Measurements from ENCODE around the gene NACA. TPM values are rescaled to one million over a fixed set of nuclear protein-coding genes. Genes with fewer than 3 reads are reported as not detected.

NACA gene
- total RNA-seq, 1 experiment from 2014 or later, result 804 TPM

DNA sequence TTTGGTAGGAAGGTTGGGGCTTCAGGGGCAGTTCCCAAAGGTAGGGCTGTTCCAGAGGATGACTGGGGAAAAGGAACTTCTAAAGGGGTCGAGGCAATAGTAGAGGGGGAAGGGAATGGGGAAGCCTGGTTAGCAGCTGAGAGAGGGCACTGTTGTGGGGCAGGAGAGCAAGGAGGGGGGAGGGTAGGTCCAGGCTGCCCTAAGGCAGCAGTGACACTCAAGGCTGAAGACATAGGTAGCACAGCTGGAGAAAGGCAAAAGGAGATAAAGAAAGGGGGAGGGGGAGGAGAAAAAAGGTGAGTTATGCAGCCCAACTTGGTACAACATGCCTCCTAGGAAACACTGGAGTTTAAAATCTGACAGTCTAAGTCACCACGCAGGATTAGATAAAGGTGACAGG, 3.9 kb downstream of the NACA start:
- no peaks in the 10 kb centered on the region for H3K9me3 Mint-ChIP-seq (ENCODE audit: unreplicated experiment)
- intact Hi-C loops (cut with micrococcal nuclease; ENCODE audit: unreplicated experiment), result loop anchor here (5.0 kb wide), 1 partner anchor 84 kb away; no protein-coding TSS in a partner anchor
- no peak for DNase-seq
- TF ChIP-seq, protein P1, sequence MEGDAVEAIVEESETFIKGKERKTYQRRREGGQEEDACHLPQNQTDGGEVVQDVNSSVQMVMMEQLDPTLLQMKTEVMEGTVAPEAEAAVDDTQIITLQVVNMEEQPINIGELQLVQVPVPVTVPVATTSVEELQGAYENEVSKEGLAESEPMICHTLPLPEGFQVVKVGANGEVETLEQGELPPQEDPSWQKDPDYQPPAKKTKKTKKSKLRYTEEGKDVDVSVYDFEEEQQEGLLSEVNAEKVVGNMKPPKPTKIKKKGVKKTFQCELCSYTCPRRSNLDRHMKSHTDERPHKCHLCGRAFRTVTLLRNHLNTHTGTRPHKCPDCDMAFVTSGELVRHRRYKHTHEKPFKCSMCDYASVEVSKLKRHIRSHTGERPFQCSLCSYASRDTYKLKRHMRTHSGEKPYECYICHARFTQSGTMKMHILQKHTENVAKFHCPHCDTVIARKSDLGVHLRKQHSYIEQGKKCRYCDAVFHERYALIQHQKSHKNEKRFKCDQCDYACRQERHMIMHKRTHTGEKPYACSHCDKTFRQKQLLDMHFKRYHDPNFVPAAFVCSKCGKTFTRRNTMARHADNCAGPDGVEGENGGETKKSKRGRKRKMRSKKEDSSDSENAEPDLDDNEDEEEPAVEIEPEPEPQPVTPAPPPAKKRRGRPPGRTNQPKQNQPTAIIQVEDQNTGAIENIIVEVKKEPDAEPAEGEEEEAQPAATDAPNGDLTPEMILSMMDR (IDR thresholded peaks at IDR 0.05; ENCODE audit: insufficient read depth in 1 of 2, low read depth in 1 of 2, low read length in 1 of 2, severe bottlenecking in 1 of 2, unreplicated experiment in 1 of 2), result no peak
- no peaks in the 10 kb centered on the region for H3K27me3 Mint-ChIP-seq (ENCODE audit: insufficient read depth, unreplicated experiment)
- no TSS peak for BruUV-seq (replicated peaks)
- H3K4me1 ChIP-seq, result peaks cover 32% of the 10 kb centered on the region
- POLR2A ChIA-PET, result interaction anchor here (3.7 kb wide), 1 partner anchor 33 kb away, joined by 29 read pairs; the partner anchor contains the start of gene PTGES3
- peak overlapping the region; percentile 22 for H3K4me3 Mint-ChIP-seq (ENCODE audit: unreplicated experiment)
- CTCF ChIA-PET, result no interaction called here
- H3K27me3 ChIP-seq (replicated peaks; ENCODE audit: control insufficient read depth, insufficient read depth, low read length), result no peaks in the 10 kb centered on the region
- H3K9me3 ChIP-seq, result no peaks in the 10 kb centered on the region
- H3K36me3 ChIP-seq (ENCODE audit: control insufficient read depth, insufficient read depth, low read length), result peaks cover 1% of the 10 kb centered on the region
- no peak overlapping the region for H3K4me3 ChIP-seq (ENCODE audit: low read depth, low read length)
- no peak overlapping the region for H3K27ac Mint-ChIP-seq (ENCODE audit: unreplicated experiment)
- peaks cover 82% of the 10 kb centered on the region for H3K36me3 Mint-ChIP-seq (ENCODE audit: insufficient read depth, unreplicated experiment)
- peaks cover 46% of the 10 kb centered on the region for H3K4me1 Mint-ChIP-seq (ENCODE audit: low read depth, unreplicated experiment)

DNA sequence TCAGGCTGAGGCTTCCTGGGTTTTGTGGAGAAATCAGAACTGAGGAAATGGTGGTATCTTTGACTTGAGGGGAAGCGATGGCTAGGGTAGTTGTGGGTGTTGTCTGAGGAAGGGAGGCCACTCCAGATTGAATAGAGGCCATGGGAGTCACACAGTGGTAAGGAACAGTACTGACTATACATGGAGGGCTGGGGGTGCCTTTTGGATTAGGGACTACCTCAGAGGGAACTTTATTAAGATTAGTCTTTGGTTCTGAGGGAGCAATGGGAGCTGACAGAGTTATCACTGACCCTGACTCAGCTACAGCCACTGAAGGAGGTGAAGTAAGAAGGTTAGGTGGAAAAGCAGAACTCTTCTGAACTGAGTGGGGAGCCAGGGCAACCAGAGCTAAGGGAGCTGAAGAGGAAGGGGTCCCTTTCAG, 4.4 kb downstream of the NACA start:
- intact Hi-C loops (cut with micrococcal nuclease; ENCODE audit: unreplicated experiment), result loop anchor here (5.0 kb wide), 1 partner anchor 83 kb away; no protein-coding TSS in a partner anchor
- peaks cover 42% of the 10 kb centered on the region for H3K4me1 Mint-ChIP-seq (ENCODE audit: low read depth, unreplicated experiment)
- Histone ChIP-seq H3K4me3 (ENCODE audit: low read depth, low read length) (no peak overlapping the region), H3K9me3 (no peaks in the 10 kb centered on the region), H3K27me3 (replicated peaks; ENCODE audit: control insufficient read depth, insufficient read depth, low read length) (no peaks in the 10 kb centered on the region), H3K36me3 (ENCODE audit: control insufficient read depth, insufficient read depth, low read length) (peaks cover 1% of the 10 kb centered on the region), H3K4me1 (peaks cover 32% of the 10 kb centered on the region)
- CTCF ChIA-PET, result no interaction called here
- peak overlapping the region; percentile 22 for H3K4me3 Mint-ChIP-seq (ENCODE audit: unreplicated experiment)
- peaks cover 87% of the 10 kb centered on the region for H3K36me3 Mint-ChIP-seq (ENCODE audit: insufficient read depth, unreplicated experiment)
- H3K9me3 Mint-ChIP-seq (ENCODE audit: unreplicated experiment), result no peaks in the 10 kb centered on the region
- H3K27ac Mint-ChIP-seq (ENCODE audit: unreplicated experiment), result peak overlapping the region; percentile 9
- POLR2A ChIA-PET, result interaction anchor here (3.7 kb wide), 1 partner anchor 32 kb away, joined by 29 read pairs; the partner anchor contains the start of gene PTGES3
- DNase-seq, result no peak
- BruUV-seq (replicated peaks), result no TSS peak
- TF ChIP-seq, protein P1 (IDR thresholded peaks at IDR 0.05; ENCODE audit: insufficient read depth in 1 of 2, low read depth in 1 of 2, low read length in 1 of 2, severe bottlenecking in 1 of 2, unreplicated experiment in 1 of 2), result no peak
- no peaks in the 10 kb centered on the region for H3K27me3 Mint-ChIP-seq (ENCODE audit: insufficient read depth, unreplicated experiment)

DNA sequence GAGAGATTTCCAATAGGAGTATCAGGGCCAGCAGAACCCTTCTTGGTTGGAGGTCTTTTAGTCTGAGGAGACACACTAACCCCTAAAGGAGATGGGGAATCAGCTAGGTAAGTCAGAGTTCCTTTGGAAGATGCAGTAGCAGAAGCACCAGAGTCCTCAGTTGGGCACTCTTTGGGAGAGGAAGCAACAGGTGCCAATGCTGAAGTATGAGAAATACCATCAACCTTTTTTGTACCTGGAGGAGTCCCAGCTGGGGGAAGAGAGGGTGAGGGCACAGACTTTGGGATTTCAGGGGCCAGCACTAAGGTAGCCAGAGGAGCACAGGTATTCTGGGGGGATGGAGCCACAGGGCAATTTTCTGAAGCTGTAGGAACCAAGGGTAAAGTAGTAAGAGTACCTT, 6.0 kb downstream of the NACA start:
- CTCF ChIA-PET, result no interaction called here
- no peaks in the 10 kb centered on the region for H3K9me3 ChIP-seq
- no peaks in the 10 kb centered on the region for H3K27me3 ChIP-seq (replicated peaks; ENCODE audit: control insufficient read depth, insufficient read depth, low read length)
- H3K4me1 ChIP-seq, result peaks cover 32% of the 10 kb centered on the region
- peak overlapping the region; percentile 9 for H3K27ac Mint-ChIP-seq (ENCODE audit: unreplicated experiment)
- H3K9me3 Mint-ChIP-seq (ENCODE audit: unreplicated experiment), result no peaks in the 10 kb centered on the region
- no TSS peak for BruUV-seq (replicated peaks)
- intact Hi-C loops (cut with micrococcal nuclease; ENCODE audit: unreplicated experiment), result no loop called here
- peaks cover 89% of the 10 kb centered on the region for H3K36me3 Mint-ChIP-seq (ENCODE audit: insufficient read depth, unreplicated experiment)
- peaks cover 38% of the 10 kb centered on the region for H3K4me1 Mint-ChIP-seq (ENCODE audit: low read depth, unreplicated experiment)
- DNase-seq, result no peak
- POLR2A ChIA-PET, result no interaction called here
- H3K4me3 Mint-ChIP-seq (ENCODE audit: unreplicated experiment), result no peak overlapping the region
- no peaks in the 10 kb centered on the region for H3K27me3 Mint-ChIP-seq (ENCODE audit: insufficient read depth, unreplicated experiment)
- no peak overlapping the region for H3K4me3 ChIP-seq (ENCODE audit: low read depth, low read length)
- TF ChIP-seq, protein P1 (IDR thresholded peaks at IDR 0.05; ENCODE audit: insufficient read depth in 1 of 2, low read depth in 1 of 2, low read length in 1 of 2, severe bottlenecking in 1 of 2, unreplicated experiment in 1 of 2), result no peak
- peaks cover 1% of the 10 kb centered on the region for H3K36me3 ChIP-seq (ENCODE audit: control insufficient read depth, insufficient read depth, low read length)

Data from Caco-2 (cell line).